OCI-LY1 (cell line): Measurements from ENCODE around the gene FYB1.

ENCODE experiments used
- H2AFZ ChIP-seq: fragments of 200-600 bp; sonication (generic), shearing (Covaris generic); 2 replicates; pipeline ENCODE4 v1.6.0; 2014; ENCODE audit warnings: antibody characterized with exemption, mild to moderate bottlenecking, low read length
- H3F3A ChIP-seq: fragments of 200-600 bp; sonication (generic), shearing (Covaris generic); 2 replicates; pipeline ENCODE4 v1.6.0; 2014; ENCODE audit warnings: mild to moderate bottlenecking, antibody characterized with exemption, low read length, moderate library complexity; ENCODE audit not compliant: insufficient read depth
- H3K27ac ChIP-seq: fragments of 200-600 bp; sonication (generic); 2 replicates; pipeline ENCODE4 v1.5.1; 2014; ENCODE audit warnings: low read length, mixed run types, mild to moderate bottlenecking, low read depth; ENCODE audit not compliant: poor library complexity, severe bottlenecking
- H3K27me3 ChIP-seq: fragments of 200-600 bp; sonication (generic); 2 replicates; pipeline ENCODE4 v1.6.0; 2014; ENCODE audit warnings: antibody characterized with exemption, mild to moderate bottlenecking, low read length, moderate library complexity; ENCODE audit not compliant: insufficient read depth
- H3K36me3 ChIP-seq: fragments of 200-600 bp; sonication (generic); 2 replicates; pipeline ENCODE4 v1.6.1; 2014; ENCODE audit warnings: mild to moderate bottlenecking, antibody characterized with exemption, low read length, moderate library complexity, mixed read lengths; ENCODE audit not compliant: insufficient read depth
- H3K4me1 ChIP-seq: fragments of 200-600 bp; sonication (generic); 2 replicates; pipeline ENCODE4 v1.5.1; 2014; ENCODE audit warnings: mild to moderate bottlenecking, low read length, moderate library complexity; ENCODE audit not compliant: insufficient read depth, severe bottlenecking
- H3K4me2 ChIP-seq: fragments of 200-600 bp; sonication (generic), shearing (Covaris generic); 2 replicates; pipeline ENCODE4 v1.6.1; 2014; ENCODE audit warnings: low read length
- H3K4me3 ChIP-seq: fragments of 200-600 bp; sonication (generic); 2 replicates; pipeline ENCODE4 v1.5.1; 2014; ENCODE audit warnings: low read length, low read depth, mild to moderate bottlenecking, mixed read lengths; ENCODE audit not compliant: poor library complexity, severe bottlenecking
- H3K79me2 ChIP-seq: fragments of 200-600 bp; shearing (Covaris generic); 2 replicates; pipeline ENCODE4 v1.6.1; 2016; ENCODE audit warnings: mixed run types, low read length, mixed read lengths; ENCODE audit not compliant: insufficient read depth
- H3K9ac ChIP-seq: fragments of 200-600 bp; sonication (generic), shearing (Covaris generic); 2 replicates; pipeline ENCODE4 v1.6.1; 2014; ENCODE audit warnings: mild to moderate bottlenecking, low read length, mixed read lengths
- H3K9me2 ChIP-seq: fragments of 200-600 bp; sonication (generic), shearing (Covaris generic); 2 replicates; pipeline ENCODE4 v1.6.1; 2014; ENCODE audit warnings: low read depth, mild to moderate bottlenecking, low read length, mixed read lengths
- H3K9me3 ChIP-seq: fragments of 200-600 bp; shearing (Covaris generic); 2 replicates; pipeline ENCODE4 v1.6.1; 2014; ENCODE audit warnings: low read length, mixed read lengths
- H4K20me1 ChIP-seq: fragments of 200-600 bp; sonication (generic), shearing (Covaris generic); 2 replicates; pipeline ENCODE4 v1.6.0; 2016; ENCODE audit warnings: mild to moderate bottlenecking, low read length; ENCODE audit not compliant: insufficient read depth
- EZH2 ChIP-seq: fragments of 200-600 bp; sonication (generic), shearing (Covaris generic); IDR thresholded peaks from 2 replicates; pipeline ENCODE4 v1.8.0; 2017; ENCODE audit warnings: borderline replicate concordance, mixed run types, mild to moderate bottlenecking, antibody characterized with exemption, low read length, moderate library complexity, mixed read lengths
- TF ChIP-seq, protein P1 (sequence below): fragments of 200-600 bp; sonication (generic), shearing (Covaris generic); IDR thresholded peaks from 2 replicates; pipeline ENCODE4 v1.5.1; 2017; ENCODE audit warnings: mild to moderate bottlenecking, antibody characterized with exemption, low read length, moderate library complexity, mixed read lengths

FYB1 gene

DNA sequence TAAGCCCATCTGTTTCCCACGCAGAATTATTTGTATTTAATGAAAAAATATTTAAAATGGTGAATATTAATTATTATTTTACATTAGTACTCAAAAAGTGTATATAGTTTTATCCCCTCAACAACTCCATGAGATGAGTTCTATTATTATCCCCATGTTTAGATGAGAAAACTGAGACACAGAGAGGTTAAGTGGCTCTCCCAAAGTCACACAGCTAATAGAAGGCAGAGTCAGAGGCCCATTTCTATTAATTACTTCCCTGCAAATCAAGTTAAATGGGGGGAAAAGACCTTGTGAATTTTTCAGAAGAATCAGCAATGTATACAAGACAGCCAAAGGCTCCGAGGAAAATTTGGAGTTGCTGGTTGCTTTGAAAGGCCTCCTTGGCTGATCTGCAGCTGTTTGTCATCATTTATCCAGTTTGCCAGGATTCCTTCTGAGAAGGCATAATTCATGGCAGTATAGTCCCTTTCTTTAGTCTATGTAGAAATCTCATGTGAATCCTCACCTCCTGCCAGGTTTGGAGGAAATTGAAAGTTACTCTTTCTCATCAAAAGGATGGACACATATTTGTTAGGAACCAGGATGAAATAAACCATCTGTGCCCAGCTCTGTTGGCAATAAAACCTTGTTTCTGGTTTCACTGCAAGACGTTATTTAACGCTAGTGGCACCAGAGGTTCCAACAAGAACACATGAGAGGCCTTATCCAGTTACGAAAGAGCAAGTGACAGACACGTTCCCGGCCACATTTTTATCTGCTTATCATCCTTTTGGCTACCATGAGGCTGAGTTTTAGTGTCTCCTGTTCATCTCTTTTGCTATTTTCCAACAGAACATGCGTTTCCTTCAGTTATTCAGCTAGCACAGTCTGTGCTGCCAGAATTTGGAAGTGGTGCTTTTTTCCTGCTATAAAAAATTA is 621 bp downstream of the FYB1 start:
- H2AFZ ChIP-seq, result no peak overlapping the region
- TF ChIP-seq, protein P1, sequence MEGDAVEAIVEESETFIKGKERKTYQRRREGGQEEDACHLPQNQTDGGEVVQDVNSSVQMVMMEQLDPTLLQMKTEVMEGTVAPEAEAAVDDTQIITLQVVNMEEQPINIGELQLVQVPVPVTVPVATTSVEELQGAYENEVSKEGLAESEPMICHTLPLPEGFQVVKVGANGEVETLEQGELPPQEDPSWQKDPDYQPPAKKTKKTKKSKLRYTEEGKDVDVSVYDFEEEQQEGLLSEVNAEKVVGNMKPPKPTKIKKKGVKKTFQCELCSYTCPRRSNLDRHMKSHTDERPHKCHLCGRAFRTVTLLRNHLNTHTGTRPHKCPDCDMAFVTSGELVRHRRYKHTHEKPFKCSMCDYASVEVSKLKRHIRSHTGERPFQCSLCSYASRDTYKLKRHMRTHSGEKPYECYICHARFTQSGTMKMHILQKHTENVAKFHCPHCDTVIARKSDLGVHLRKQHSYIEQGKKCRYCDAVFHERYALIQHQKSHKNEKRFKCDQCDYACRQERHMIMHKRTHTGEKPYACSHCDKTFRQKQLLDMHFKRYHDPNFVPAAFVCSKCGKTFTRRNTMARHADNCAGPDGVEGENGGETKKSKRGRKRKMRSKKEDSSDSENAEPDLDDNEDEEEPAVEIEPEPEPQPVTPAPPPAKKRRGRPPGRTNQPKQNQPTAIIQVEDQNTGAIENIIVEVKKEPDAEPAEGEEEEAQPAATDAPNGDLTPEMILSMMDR, result no peak
- no peak for TF ChIP-seq EZH2
- no peaks in the 10 kb centered on the region for H3K9me2 ChIP-seq
- no peak overlapping the region for H3K27ac ChIP-seq
- H3K27me3 ChIP-seq, result no peaks in the 10 kb centered on the region
- H3K4me1 ChIP-seq, result peaks cover 6% of the 10 kb centered on the region
- H4K20me1 ChIP-seq, result no peaks in the 10 kb centered on the region
- H3K9me3 ChIP-seq, result no peaks in the 10 kb centered on the region
- H3K4me2 ChIP-seq, result no peak overlapping the region
- H3K36me3 ChIP-seq, result no peaks in the 10 kb centered on the region
- H3K4me3 ChIP-seq, result no peak overlapping the region
- no peaks in the 10 kb centered on the region for H3F3A ChIP-seq
- H3K79me2 ChIP-seq, result no peaks in the 10 kb centered on the region
- H3K9ac ChIP-seq, result no peak overlapping the region

DNA sequence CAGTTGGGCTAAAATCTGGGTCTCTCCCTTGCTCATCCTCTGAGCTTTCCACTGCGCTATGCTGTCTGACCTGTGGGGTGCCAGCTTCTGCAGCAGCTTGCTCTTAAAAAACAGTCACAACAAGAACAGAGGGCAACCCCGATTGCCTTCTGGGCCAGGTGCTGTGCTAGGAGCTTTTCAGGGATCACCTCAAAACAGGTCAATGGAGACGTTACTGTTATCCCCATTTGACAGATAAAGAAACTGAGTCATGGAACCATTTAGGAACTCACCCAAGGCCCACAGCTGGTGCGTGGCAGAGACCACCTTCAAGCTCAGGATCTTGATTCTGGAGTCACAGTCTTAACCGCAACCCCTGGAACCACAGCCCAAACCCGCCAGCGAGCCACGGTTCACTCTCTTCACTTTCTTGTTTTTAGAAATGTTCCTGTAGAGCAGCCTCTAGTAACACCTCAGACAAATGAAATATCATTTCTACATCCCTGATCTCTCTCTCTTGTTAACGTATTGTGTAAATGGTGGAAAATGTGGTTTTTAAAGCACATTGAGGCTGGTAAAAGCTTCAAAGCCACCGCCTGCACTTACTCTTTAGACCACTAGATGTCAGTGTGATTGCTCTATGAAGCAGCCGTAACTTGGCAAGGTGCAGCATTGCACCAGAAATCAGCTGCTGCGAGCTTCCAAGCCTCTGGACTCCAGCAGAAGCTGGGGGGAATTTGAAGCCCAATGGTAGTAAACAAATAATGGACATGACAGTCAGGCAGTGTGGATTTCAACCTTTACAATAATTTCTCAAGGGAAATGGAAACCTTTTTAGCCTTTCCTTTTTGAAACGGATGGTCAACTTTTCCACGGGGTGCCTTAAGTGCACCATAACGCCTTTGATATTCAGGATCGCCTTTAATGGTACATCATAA is 1.7 kb downstream of the FYB1 start:
- Histone ChIP-seq H3K79me2 (no peaks in the 10 kb centered on the region), H3K9me2 (no peaks in the 10 kb centered on the region), H3K4me3 (no peak overlapping the region), H3F3A (no peaks in the 10 kb centered on the region), H3K9ac (no peak overlapping the region), H3K4me1 (peaks cover 6% of the 10 kb centered on the region), H3K27me3 (no peaks in the 10 kb centered on the region), H4K20me1 (no peaks in the 10 kb centered on the region), H3K9me3 (no peaks in the 10 kb centered on the region), H2AFZ (no peak overlapping the region), H3K36me3 (no peaks in the 10 kb centered on the region), H3K4me2 (no peak overlapping the region), H3K27ac (no peak overlapping the region)
- TF ChIP-seq, protein P1, result peak; percentile 85
- no peak for TF ChIP-seq EZH2

DNA sequence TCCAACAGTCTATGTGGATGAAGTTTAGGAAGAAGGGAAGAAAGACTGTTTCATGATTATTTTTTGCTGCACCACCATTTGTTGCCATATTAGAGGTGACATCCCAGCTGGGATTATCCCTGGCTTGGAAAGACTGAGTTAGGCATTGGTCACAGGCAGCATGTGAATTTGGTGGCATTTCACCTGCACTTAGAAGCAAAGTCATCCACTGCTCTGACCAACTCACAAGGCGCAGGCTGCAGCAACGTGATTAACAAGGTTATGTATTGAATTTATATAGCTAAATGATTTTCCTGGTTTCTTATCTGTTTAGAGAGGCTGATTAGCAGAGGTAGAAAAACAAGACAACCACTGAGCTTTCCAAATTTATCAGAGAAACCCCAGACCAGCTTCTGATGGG is 2.7 kb downstream of the FYB1 start:
- no peak overlapping the region for H3K4me2 ChIP-seq
- no peaks in the 10 kb centered on the region for H3K9me3 ChIP-seq
- no peaks in the 10 kb centered on the region for H3K36me3 ChIP-seq
- H2AFZ ChIP-seq, result no peak overlapping the region
- H3K9me2 ChIP-seq, result no peaks in the 10 kb centered on the region
- no peak overlapping the region for H3K27ac ChIP-seq
- H3K4me3 ChIP-seq, result no peak overlapping the region
- no peaks in the 10 kb centered on the region for H3K79me2 ChIP-seq
- TF ChIP-seq EZH2, result no peak
- TF ChIP-seq, protein P1, result no peak
- H3K9ac ChIP-seq, result no peak overlapping the region
- no peaks in the 10 kb centered on the region for H3K27me3 ChIP-seq
- H3F3A ChIP-seq, result no peaks in the 10 kb centered on the region
- H3K4me1 ChIP-seq, result peaks cover 6% of the 10 kb centered on the region
- no peaks in the 10 kb centered on the region for H4K20me1 ChIP-seq
